Measurements from ENCODE around the gene SH2D2A. TPM values are rescaled to one million over a fixed set of nuclear protein-coding genes. Genes with fewer than 3 reads are reported as not detected.

SH2D2A gene
- total and polyA plus RNA-seq, 2 experiments from 2014 or later = 0.43 TPM; not detected in 1

DNA sequence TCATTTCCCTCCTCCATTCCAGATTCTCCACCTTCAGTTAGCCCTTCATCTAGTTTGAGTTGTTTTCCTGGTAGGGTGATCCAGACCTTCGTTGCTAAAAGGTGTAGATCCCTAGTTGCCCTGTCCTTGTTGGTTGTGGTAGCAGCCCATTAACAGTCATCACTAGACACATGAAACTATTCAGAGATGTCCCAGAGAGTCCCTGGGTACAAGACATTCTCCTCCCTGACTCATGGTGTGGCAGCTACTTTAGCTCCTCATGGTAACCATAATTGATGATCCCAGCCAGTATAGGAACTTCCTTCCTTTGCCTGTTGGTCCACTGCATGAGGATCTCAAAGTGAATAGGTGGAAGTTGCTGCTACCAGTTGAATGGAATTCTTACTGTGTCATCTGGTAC is 6.0 kb upstream of the SH2D2A start:
- DNase-seq = no peak
- H3K36me3 ChIP-seq (ENCODE audit: low read depth) = no peaks in the 10 kb centered on the region

DNA sequence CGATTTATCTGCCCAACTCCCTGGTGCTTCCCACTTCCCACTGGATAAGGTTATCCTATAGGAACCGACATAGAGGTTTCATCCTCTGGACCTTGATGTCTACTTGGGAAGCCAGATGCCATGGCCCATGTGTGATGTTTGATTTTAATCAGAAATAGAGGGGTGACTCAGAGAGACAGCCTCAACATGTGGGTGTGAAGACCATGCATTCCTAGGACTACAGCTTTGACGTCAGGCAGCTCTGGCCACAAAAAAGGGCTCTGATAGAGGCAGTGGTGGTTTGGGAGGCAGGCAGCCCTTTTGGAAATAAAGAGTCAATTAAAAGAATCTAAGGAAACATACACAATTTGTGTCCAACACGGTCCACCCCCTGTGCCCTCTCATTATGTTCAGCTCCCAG is 5.2 kb upstream of the SH2D2A start:
- Histone ChIP-seq H3K36me3 (ENCODE audit: low read depth) (no peaks in the 10 kb centered on the region), H3K27ac (peak overlapping the region; percentile 29; the same call in 1 of the 2 replicates), H3F3A (ENCODE audit: insufficient read depth) (0 out of 2 replicates have a peak, but pooled peaks cover 3% of the 10 kb centered on the region), H3K9me3 (ENCODE audit: low read depth) (no peaks in the 10 kb centered on the region), H3K4me3 (no peak overlapping the region), H3K4me1 (ENCODE audit: insufficient read depth) (peaks cover 17% of the 10 kb centered on the region), H2AFZ (no peak overlapping the region), H4K20me1 (ENCODE audit: insufficient read depth) (no peaks in the 10 kb centered on the region), H3K9me2 (ENCODE audit: insufficient read depth) (no peaks in the 10 kb centered on the region), H3K27me3 (replicated peaks; ENCODE audit: insufficient read depth) (no peaks in the 10 kb centered on the region), H3K9ac (no peak overlapping the region), H3K4me2 (ENCODE audit: unreplicated experiment) (peak overlapping the region; percentile 59), H3K79me2 (ENCODE audit: insufficient read depth) (no peaks in the 10 kb centered on the region)
- TF ChIP-seq EZH2 (IDR thresholded peaks at IDR 0.05; ENCODE audit: insufficient read depth, poor library complexity, severe bottlenecking) (no peak), EZH2phosphoT487 (IDR thresholded peaks at IDR 0.05; ENCODE audit: insufficient read depth, low read depth) (no peak)
- in situ Hi-C loops (cut with MboI) = no loop called here
- WGBS, 2 experiments (ENCODE audit: low coverage in 1 of 2, low lambda C conversion rate in 2 of 2, missing lambda C conversion rate in 2 of 2) = 50 to 56% methylated on average over 4 of the region's 4 CpGs
- peak; percentile 84 for DNase-seq

More for the DNA sequence above, 6.0 kb upstream of the SH2D2A start:
- Histone ChIP-seq H3K4me1 (ENCODE audit: insufficient read depth) (peaks cover 15% of the 10 kb centered on the region), H3K9ac (no peak overlapping the region), H3K79me2 (ENCODE audit: insufficient read depth) (no peaks in the 10 kb centered on the region), H3K27ac (no peak overlapping the region), H3K27me3 (replicated peaks; ENCODE audit: insufficient read depth) (no peaks in the 10 kb centered on the region), H4K20me1 (ENCODE audit: insufficient read depth) (no peaks in the 10 kb centered on the region), H3K4me3 (no peak overlapping the region), H2AFZ (no peak overlapping the region), H3K9me2 (ENCODE audit: insufficient read depth) (no peaks in the 10 kb centered on the region), H3K9me3 (ENCODE audit: low read depth) (no peaks in the 10 kb centered on the region), H3K4me2 (ENCODE audit: unreplicated experiment) (no peak overlapping the region), H3F3A (ENCODE audit: insufficient read depth) (0 out of 2 replicates have a peak, but pooled peaks cover 3% of the 10 kb centered on the region)
- no peak for TF ChIP-seq EZH2 (IDR thresholded peaks at IDR 0.05; ENCODE audit: insufficient read depth, poor library complexity, severe bottlenecking)
- no peak for TF ChIP-seq EZH2phosphoT487 (IDR thresholded peaks at IDR 0.05; ENCODE audit: insufficient read depth, low read depth)
- 90 to 95% methylated on average over 1 of the region's 1 CpG for WGBS, 2 experiments (ENCODE audit: low coverage in 1 of 2, low lambda C conversion rate in 2 of 2, missing lambda C conversion rate in 2 of 2)
- in situ Hi-C loops (cut with MboI) = no loop called here

DNA sequence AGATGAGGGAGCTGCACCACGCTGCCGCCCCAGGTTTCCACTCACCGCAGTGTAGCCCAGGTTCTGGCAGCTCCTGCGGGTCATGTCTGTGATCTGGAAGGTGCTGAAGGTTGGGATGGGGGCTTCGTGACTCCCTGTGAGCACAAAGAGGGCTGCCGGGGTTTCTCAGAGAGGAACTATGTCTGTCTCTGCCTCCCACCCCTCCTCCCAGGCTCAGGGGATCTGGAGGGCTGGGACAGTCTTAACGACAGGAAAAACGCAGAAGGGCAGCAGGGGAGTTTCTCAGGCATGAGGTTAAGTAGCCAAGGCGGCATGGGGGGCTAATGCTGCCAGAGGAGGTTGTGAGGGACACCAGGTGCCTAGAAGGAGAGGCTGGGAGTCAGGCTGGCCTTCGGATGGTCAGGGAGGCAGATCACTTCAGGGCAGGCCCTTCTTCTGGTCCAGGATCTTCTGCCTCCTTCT is 656 bp downstream of the SH2D2A start:
- H3K9me3 ChIP-seq (ENCODE audit: low read depth) = no peaks in the 10 kb centered on the region
- H2AFZ ChIP-seq = no peak overlapping the region
- no peak for TF ChIP-seq EZH2 (IDR thresholded peaks at IDR 0.05; ENCODE audit: insufficient read depth, poor library complexity, severe bottlenecking)
- no peak for TF ChIP-seq EZH2phosphoT487 (IDR thresholded peaks at IDR 0.05; ENCODE audit: insufficient read depth, low read depth)
- no peak overlapping the region for H3K4me3 ChIP-seq
- no peaks in the 10 kb centered on the region for H4K20me1 ChIP-seq (ENCODE audit: insufficient read depth)
- DNase-seq = no peak
- in situ Hi-C loops (cut with MboI) = no loop called here
- 86 to 87% methylated on average over 10 of the region's 10 CpGs for WGBS, 2 experiments (ENCODE audit: low coverage in 1 of 2, low lambda C conversion rate in 2 of 2, missing lambda C conversion rate in 2 of 2)
- peaks cover 33% of the 10 kb centered on the region for H3K4me1 ChIP-seq (ENCODE audit: insufficient read depth)
- H3K27me3 ChIP-seq (replicated peaks; ENCODE audit: insufficient read depth) = no peaks in the 10 kb centered on the region
- H3K4me2 ChIP-seq (ENCODE audit: unreplicated experiment) = no peak overlapping the region
- no peak overlapping the region for H3K9ac ChIP-seq
- H3K27ac ChIP-seq = no peak overlapping the region
- H3F3A ChIP-seq (ENCODE audit: insufficient read depth) = no peaks in the 10 kb centered on the region; the same call in 1 of the 2 replicates
- no peaks in the 10 kb centered on the region for H3K79me2 ChIP-seq (ENCODE audit: insufficient read depth)
- no peaks in the 10 kb centered on the region for H3K9me2 ChIP-seq (ENCODE audit: insufficient read depth)
- no peaks in the 10 kb centered on the region for H3K36me3 ChIP-seq (ENCODE audit: low read depth)

DNA sequence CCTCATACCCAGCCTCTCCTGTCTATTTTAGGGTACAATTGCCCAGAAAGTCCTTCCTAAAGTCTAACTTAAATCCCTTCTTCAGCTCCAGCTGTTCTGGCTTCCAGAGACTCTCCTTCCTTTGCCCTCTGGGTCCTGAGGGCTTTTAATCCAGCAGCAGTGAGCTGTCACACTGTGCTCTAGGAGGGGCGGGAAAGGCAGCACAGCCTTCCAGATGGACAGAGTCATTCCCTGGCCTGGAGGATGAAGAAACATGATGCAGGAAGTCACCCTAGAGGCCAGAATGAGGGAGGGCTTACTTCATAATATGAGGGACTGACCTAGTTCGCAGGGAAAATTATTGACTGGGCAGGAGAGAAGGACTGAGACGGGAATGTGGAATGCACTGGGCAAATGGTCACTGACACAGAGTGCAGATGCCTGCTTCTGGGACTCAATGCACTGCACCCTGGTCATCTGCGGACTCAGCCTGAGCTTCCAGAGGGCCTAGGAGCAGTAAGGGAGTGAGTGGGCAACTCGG is 1.3 kb downstream of the SH2D2A start:
- Histone ChIP-seq H4K20me1 (ENCODE audit: insufficient read depth) (no peaks in the 10 kb centered on the region), H3K36me3 (ENCODE audit: low read depth) (no peaks in the 10 kb centered on the region), H3K9me3 (ENCODE audit: low read depth) (no peaks in the 10 kb centered on the region), H3K4me3 (no peak overlapping the region), H3F3A (ENCODE audit: insufficient read depth) (no peaks in the 10 kb centered on the region; the same call in 1 of the 2 replicates), H3K4me1 (ENCODE audit: insufficient read depth) (peaks cover 33% of the 10 kb centered on the region), H3K4me2 (ENCODE audit: unreplicated experiment) (peak overlapping the region; percentile 23), H3K27ac (peak overlapping the region; percentile 44), H2AFZ (no peak overlapping the region), H3K9ac (0 out of 2 replicates have a peak overlapping the region, but pooled peaks have one; percentile 33), H3K27me3 (replicated peaks; ENCODE audit: insufficient read depth) (no peaks in the 10 kb centered on the region), H3K9me2 (ENCODE audit: insufficient read depth) (no peaks in the 10 kb centered on the region), H3K79me2 (ENCODE audit: insufficient read depth) (no peaks in the 10 kb centered on the region)
- DNase-seq = peak; percentile 94
- WGBS, 2 experiments (ENCODE audit: low coverage in 1 of 2, low lambda C conversion rate in 2 of 2, missing lambda C conversion rate in 2 of 2) = 62 to 71% methylated on average over 5 of the region's 5 CpGs
- in situ Hi-C loops (cut with MboI) = no loop called here
- TF ChIP-seq EZH2phosphoT487 (IDR thresholded peaks at IDR 0.05; ENCODE audit: insufficient read depth, low read depth) = no peak
- no peak for TF ChIP-seq EZH2 (IDR thresholded peaks at IDR 0.05; ENCODE audit: insufficient read depth, poor library complexity, severe bottlenecking)
